ENCODE data around the gene TMED3. TPM values are rescaled to one million over a fixed set of nuclear protein-coding genes. Genes with fewer than 3 reads are reported as not detected.
"Not testable (repeated sequence)": the region's sequence is repeated elsewhere in the genome, so short reads cannot be mapped to it uniquely, and the experiment has no call there.

TMED3 gene
- total and polyA plus RNA-seq, 2 donors (not counting 3 experiments of a cell fraction or from before 2014, with no cell fraction given): 105 to 322 TPM

GRCh38 chr15:79316864-79317263 lies 6.0 kb downstream of the TMED3 start:
- no peak for FAIRE-seq
- Histone ChIP-seq H3K9ac (replicated peaks; ENCODE audit: extremely low read depth, insufficient read depth, low read length) (no peak overlapping the region), H3K27me3 (ENCODE audit: control insufficient read depth in 2 of 2, insufficient read depth in 2 of 2, low read length in 2 of 2) (no peaks in the 10 kb centered on the region), H3K4me2 (ENCODE audit: insufficient read depth, low read length) (no peak overlapping the region), H3K36me3 (ENCODE audit: control insufficient read depth in 2 of 2, extremely low read depth in 1 of 2, insufficient read depth in 2 of 2, low read length in 2 of 2) (peaks cover 24 to 47% of the 10 kb centered on the region in 2 experiments), H3K4me3 (replicated peaks in 1 of 3; ENCODE audit: insufficient read depth in 1 of 3, low read depth in 1 of 3, low read length in 3 of 3) (no peak overlapping the region), H3K27ac (ENCODE audit: insufficient read depth, low read depth, low read length) (no peak overlapping the region), H3K9me1 (replicated peaks; ENCODE audit: control insufficient read depth, extremely low read depth, insufficient read depth, low read length) (no peaks in the 10 kb centered on the region), H3K79me2 (ENCODE audit: control insufficient read depth, insufficient read depth, low read length) (peaks cover 68% of the 10 kb centered on the region), H3K9me3 (replicated peaks; ENCODE audit: control insufficient read depth, insufficient read depth, low read length) (no peaks in the 10 kb centered on the region), H2AFZ (ENCODE audit: low read depth, low read length) (no peak overlapping the region), H3K4me1 (ENCODE audit: control insufficient read depth, extremely low read depth, insufficient read depth, low read length) (peaks cover 8% of the 10 kb centered on the region), H4K20me1 (replicated peaks; ENCODE audit: control insufficient read depth, extremely low read depth, insufficient read depth, low read length) (no peaks in the 10 kb centered on the region)
- intact Hi-C loops (cut with micrococcal nuclease) (loop anchor here (10.0 kb wide), 1 partner anchor 62 kb away; no protein-coding TSS in a partner anchor), dilution Hi-C loops (cut with MboI; ENCODE audit: extremely low pct_ligation_motif_present, low sequenced_read_pairs) (no loop called here)
- DNase-seq (ENCODE audit: low read depth, low spot score): no peak
- TF ChIP-seq MYC (IDR thresholded peaks at IDR 0.05; ENCODE audit: low read depth, low read length): no peak
- TF ChIP-seq JUN (IDR thresholded peaks at IDR 0.05; ENCODE audit: borderline replicate concordance, insufficient read depth, insufficient read length, low read depth): no peak
- no peak for TF ChIP-seq POLR2AphosphoS5 (IDR thresholded peaks at IDR 0.05; ENCODE audit: insufficient read depth, low read depth, low read length)
- no peak for TF ChIP-seq MAX (IDR thresholded peaks at IDR 0.05; ENCODE audit: insufficient read depth, insufficient read length)
- no peak for TF ChIP-seq FOS (IDR thresholded peaks at IDR 0.05; ENCODE audit: borderline replicate concordance, insufficient read depth, low read length)
- TF ChIP-seq POLR2A (IDR thresholded peaks at IDR 0.05; ENCODE audit: low read depth, low read length): no peak
- no peak for TF ChIP-seq GATA2 (IDR thresholded peaks at IDR 0.05; ENCODE audit: insufficient read depth, insufficient read length, low read depth, low read length)
- TF ChIP-seq CTCF (IDR thresholded peaks at IDR 0.05; ENCODE audit: extremely low read depth in 1 of 2, insufficient read depth in 1 of 2, low read depth in 1 of 2, low read length in 2 of 2): no peak
- TF ChIP-seq EZH2 (IDR thresholded peaks at IDR 0.05; ENCODE audit: borderline replicate concordance, low read depth, low read length, severe bottlenecking): no peak
- POLR2A ChIA-PET: no interaction called here
- CTCF ChIA-PET: no interaction called here
- no TSS peak for BruUV-seq (replicated peaks)

DNA sequence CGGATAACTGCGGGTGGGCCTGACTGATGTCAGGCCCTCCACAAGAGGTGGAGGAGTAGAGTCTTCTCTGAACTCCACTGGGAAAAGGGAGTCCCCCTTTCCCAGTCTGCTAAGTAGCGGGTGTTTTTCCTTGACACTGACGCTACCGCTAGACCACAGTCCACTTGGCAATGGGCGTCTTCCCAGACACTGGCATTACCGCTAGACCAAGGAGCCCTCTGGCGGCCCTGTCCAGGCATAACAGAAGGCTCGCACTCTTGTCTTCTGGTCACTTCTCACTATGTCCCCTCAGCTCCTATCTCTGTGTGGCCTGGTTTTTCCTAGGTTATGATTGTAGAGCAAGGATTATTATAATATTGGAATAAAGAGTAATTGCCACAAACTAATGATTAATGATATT lies 9.1 kb downstream of the TMED3 start:
- H3K27me3 ChIP-seq (ENCODE audit: control insufficient read depth in 2 of 2, insufficient read depth in 2 of 2, low read length in 2 of 2); H4K20me1 ChIP-seq (replicated peaks; ENCODE audit: control insufficient read depth, extremely low read depth, insufficient read depth, low read length); H3K9me1 ChIP-seq (replicated peaks; ENCODE audit: control insufficient read depth, extremely low read depth, insufficient read depth, low read length); CTCF ChIA-PET; dilution Hi-C loops (cut with MboI; ENCODE audit: extremely low pct_ligation_motif_present, low sequenced_read_pairs); H3K9me3 ChIP-seq (replicated peaks; ENCODE audit: control insufficient read depth, insufficient read depth, low read length); H3K4me2 ChIP-seq (ENCODE audit: insufficient read depth, low read length); H3K27ac ChIP-seq (ENCODE audit: insufficient read depth, low read depth, low read length); FAIRE-seq; DNase-seq (ENCODE audit: low read depth, low spot score); BruUV-seq (replicated peaks); H3K9ac ChIP-seq (replicated peaks; ENCODE audit: extremely low read depth, insufficient read depth, low read length); H2AFZ ChIP-seq (ENCODE audit: low read depth, low read length); H3K4me3 ChIP-seq (replicated peaks in 1 of 3; ENCODE audit: insufficient read depth in 1 of 3, low read depth in 1 of 3, low read length in 3 of 3): not testable (repeated sequence)
- intact Hi-C loops (cut with micrococcal nuclease): loop anchor here (10.0 kb wide), 1 partner anchor 65 kb away; no protein-coding TSS in a partner anchor
- peaks cover 41% of the 10 kb centered on the region for H3K79me2 ChIP-seq (ENCODE audit: control insufficient read depth, insufficient read depth, low read length)
- H3K4me1 ChIP-seq (ENCODE audit: control insufficient read depth, extremely low read depth, insufficient read depth, low read length): peaks cover 18% of the 10 kb centered on the region
- POLR2A ChIA-PET: interaction anchor here (2.3 kb wide), 1 partner anchor 9 kb away, joined by 7 read pairs; the partner anchor contains the start of gene TMED3
- H3K36me3 ChIP-seq (ENCODE audit: control insufficient read depth in 2 of 2, extremely low read depth in 1 of 2, insufficient read depth in 2 of 2, low read length in 2 of 2): peaks cover 12 to 38% of the 10 kb centered on the region in 2 experiments
